Choroid plexus epithelial cell (primary cell): Measurements from ENCODE around the gene RBM15.

Experiments
- DNase-seq: peaks from one replicate; pipeline ENCODE4 v3.0.0-alpha.2; 2010; ENCODE audit warnings: low read depth
- H3K4me3 ChIP-seq: 2 replicates; pipeline ENCODE4 v1.5.1; 2011; ENCODE audit warnings: low read depth, mild to moderate bottlenecking, control low read depth, low read length, moderate library complexity
- TF ChIP-seq, protein P1 (sequence below): conservative IDR thresholded peaks from 2 replicates; pipeline ENCODE4 v1.5.1; 2011; ENCODE audit warnings: low read depth, mild to moderate bottlenecking, control low read depth, inconsistent platforms, low read length, moderate library complexity

RBM15 gene

DNA sequence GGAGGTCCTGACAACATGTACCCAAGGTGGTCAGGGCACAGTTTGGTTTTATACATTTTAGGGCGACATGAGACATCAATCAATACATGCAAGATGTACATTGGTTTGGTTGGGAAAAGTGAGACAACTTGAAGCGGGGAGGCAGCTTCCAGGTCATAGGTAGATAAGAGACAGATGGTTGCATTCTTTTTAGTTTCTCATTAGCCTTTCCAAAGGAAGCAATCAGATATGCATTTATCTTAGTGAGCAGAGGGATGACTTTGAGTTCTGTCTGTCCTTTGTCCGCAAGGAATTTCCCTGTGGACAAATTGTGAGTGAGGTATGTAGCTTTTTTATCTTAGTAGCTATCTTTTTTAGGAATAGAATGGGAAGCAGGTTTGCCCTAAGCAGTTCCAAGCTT, 10.5 kb upstream of the RBM15 start:
- no peak overlapping the region for H3K4me3 ChIP-seq
- DNase-seq: no peak
- TF ChIP-seq, protein P1, sequence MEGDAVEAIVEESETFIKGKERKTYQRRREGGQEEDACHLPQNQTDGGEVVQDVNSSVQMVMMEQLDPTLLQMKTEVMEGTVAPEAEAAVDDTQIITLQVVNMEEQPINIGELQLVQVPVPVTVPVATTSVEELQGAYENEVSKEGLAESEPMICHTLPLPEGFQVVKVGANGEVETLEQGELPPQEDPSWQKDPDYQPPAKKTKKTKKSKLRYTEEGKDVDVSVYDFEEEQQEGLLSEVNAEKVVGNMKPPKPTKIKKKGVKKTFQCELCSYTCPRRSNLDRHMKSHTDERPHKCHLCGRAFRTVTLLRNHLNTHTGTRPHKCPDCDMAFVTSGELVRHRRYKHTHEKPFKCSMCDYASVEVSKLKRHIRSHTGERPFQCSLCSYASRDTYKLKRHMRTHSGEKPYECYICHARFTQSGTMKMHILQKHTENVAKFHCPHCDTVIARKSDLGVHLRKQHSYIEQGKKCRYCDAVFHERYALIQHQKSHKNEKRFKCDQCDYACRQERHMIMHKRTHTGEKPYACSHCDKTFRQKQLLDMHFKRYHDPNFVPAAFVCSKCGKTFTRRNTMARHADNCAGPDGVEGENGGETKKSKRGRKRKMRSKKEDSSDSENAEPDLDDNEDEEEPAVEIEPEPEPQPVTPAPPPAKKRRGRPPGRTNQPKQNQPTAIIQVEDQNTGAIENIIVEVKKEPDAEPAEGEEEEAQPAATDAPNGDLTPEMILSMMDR: no peak

DNA sequence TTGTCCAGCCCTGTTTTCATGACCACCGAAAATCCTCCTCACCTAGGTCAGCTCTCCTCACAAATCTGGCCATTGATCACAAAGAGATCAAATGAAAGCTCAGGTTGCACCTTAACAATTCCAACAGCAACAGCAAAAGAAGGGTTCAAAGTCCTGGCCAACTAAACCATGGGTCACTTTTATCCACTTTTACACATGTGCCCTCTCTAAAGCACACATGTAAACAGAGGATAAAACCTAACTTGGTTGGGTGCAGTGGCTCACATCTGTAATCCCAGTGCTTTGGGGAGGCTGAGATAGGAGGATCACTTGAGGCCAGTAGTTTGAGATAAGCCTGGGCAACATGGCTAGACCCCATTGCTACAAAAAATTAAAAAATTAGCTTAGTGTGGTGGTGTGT, 3.9 kb upstream of the RBM15 start:
- H3K4me3 ChIP-seq: no peak overlapping the region
- DNase-seq: no peak
- TF ChIP-seq, protein P1: no peak

DNA sequence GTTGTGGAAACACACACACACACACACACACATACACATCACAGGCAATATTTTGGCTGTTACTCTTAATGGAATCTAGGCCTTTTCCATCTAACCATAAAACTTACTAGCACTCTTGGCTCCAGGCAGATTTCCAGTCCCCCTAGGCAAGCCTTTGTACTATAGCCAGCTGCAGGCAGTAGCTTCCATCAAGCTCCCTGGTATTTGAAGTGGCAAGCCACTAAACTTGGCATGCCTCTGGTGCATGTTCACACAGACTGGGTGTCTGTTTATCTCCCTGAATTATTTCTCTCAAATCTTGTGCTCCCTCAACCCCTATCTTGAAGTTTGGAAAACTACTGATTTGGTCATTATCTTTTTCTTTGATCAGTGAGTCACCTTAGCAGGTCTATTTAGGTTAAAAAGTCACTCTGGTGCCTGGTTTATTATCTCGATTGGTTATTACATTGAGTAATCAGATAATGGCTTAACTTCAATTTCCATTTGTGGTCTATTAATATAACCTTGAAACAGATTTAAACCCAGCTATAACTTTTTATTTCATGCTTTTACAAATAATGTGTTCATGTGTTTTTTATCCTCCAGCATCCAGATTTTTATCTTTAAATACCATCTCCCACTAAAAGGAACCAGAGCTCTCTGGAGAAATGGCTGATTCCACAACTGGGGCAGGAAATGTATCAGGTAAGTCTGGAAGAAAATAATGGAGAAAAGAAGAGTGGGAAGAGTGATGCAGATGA, 2.7 kb upstream of the RBM15 start:
- no peak for DNase-seq
- TF ChIP-seq, protein P1: no peak
- H3K4me3 ChIP-seq: no peak overlapping the region

DNA sequence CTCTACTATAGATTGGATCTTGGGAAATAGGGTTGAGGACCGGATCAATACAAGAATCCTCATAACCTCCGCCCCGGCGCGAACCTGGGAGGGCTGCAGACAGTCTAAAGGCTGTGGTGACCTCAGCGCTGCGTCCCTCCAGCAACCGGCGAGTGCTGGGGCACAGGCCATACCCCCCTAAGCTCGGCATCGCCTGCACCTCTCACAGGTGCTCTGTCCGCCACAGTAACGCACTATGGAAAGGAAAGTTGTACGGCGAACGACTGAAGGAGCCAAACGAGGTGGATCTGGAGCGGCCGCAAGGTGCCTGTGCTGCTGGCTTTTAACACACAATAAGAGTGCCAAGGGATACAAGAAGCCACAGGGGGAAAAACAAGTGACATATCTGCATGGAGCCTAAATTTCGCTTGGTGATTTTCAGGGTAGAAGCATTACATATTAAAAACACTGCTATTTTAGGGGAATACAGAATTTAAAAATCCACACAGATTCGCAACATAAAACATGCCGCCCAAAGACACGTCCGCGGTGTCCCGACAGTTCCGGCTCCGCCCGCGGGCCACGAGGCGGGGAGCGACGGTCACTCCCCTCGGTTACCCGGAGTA, 1.4 kb upstream of the RBM15 start:
- peak overlapping the region; percentile 91 for H3K4me3 ChIP-seq
- DNase-seq: no peak
- TF ChIP-seq, protein P1: no peak

DNA sequence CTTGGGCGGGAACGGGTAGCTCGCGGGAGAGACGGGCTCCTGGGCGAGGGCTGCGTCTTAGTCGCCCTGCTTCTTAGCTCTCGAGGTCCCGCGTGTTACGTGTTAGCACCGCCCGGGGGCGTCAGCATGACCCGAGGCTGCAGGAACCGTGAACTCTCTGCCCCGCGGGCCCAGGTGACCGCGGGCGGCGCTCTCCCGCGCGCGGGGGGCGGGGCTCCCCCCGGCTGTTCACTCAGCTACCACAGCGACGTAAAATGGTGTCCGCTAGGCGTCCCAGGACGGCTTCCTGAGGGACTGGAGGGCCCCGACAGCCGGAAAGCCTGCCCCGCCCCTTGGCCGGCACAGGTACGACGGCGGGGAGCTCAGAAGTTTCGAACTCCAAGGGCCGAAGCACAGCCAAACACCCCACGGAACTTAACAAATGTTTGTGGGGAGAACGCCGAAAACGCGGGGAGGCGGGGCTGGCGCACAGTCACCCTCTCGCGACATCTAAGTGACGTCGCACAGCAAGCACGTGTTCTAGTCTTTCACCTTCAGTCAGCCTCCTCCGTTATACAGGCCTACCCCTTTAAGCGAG, 780 bp upstream of the RBM15 start:
- TF ChIP-seq, protein P1: peak; percentile 53
- DNase-seq: no peak
- peak overlapping the region; percentile 91 for H3K4me3 ChIP-seq

DNA sequence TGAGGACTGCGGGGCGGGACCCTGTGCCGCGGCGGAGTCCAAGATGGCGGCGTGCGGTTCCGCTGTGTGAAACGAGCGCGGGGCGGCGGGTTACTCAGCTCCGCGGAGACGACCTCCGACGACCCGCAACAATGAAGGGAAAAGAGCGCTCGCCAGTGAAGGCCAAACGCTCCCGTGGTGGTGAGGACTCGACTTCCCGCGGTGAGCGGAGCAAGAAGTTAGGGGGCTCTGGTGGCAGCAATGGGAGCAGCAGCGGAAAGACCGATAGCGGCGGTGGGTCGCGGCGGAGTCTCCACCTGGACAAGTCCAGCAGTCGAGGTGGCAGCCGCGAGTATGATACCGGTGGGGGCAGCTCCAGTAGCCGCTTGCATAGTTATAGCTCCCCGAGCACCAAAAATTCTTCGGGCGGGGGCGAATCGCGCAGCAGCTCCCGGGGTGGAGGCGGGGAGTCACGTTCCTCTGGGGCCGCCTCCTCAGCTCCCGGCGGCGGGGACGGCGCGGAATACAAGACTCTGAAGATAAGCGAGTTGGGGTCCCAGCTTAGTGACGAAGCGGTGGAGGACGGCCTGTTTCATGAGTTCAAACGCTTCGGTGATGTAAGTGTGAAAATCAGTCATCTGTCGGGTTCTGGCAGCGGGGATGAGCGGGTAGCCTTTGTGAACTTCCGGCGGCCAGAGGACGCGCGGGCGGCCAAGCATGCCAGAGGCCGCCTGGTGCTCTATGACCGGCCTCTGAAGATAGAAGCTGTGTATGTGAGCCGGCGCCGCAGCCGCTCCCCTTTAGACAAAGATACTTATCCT, 430 bp downstream of the RBM15 start:
- peak; percentile 57 for DNase-seq
- peak overlapping the region; percentile 100 for H3K4me3 ChIP-seq
- TF ChIP-seq, protein P1: peak; percentile 70
